ENCODE results near the gene S1PR5.

Gene S1PR5

GRCh38 chr19:10514211-10515145 is 2.8 kb downstream of the S1PR5 start:
- DNase-seq: peak; percentile 42 to 47

DNA sequence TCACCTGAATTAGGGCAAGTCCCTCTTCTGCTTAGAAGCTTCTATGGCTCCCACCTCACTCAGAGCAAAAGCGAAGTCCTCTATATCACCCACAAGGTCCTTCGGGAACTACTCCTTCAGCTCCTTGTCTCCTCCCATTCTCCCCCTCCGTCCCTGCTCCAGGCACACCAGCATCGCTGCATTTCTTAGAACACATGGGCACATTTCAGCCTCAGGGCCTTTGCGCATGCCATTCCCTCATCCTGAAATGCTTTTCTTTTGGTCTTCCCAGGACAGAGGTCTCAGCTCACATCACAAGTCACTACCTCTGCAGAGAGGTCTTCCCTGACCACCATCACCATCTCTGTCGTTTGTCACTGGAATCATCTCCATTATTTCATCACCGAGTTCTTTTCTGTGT is 4.0 kb downstream of the S1PR5 start:
- no peak for DNase-seq

GRCh38 chr19:10510301-10510802 is 6.9 kb downstream of the S1PR5 start:
- peak; percentile 60 to 67 for DNase-seq

DNA sequence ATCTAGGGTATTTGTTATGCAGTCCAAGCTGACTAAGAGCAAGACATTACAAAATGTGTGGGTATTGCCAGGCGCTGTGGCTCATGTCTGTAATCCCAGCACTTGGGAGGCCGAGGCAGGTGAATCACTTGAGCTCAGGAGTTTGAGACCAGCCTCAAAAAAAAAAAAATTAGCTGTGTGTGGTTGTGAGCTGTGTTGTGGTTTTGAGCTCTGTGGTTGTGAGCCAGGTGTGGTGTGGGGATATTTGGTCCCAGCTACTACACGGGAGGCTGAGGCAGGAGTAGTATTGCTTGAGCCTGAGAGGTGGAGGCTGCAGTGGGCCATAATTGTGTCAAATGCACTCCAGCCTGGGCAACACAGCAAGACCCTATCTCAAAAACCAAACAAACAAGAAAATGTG is 8.5 kb downstream of the S1PR5 start:
- DNase-seq: no peak

- no peak for DNase-seq
Observed at GRCh38 chr19:10508036-10508435, 9.2 kb downstream of the S1PR5 start.

GRCh38 chr19:10505583-10506229 is 11.5 kb downstream of the S1PR5 start:
- peak; percentile 80 to 86 for DNase-seq

DNA sequence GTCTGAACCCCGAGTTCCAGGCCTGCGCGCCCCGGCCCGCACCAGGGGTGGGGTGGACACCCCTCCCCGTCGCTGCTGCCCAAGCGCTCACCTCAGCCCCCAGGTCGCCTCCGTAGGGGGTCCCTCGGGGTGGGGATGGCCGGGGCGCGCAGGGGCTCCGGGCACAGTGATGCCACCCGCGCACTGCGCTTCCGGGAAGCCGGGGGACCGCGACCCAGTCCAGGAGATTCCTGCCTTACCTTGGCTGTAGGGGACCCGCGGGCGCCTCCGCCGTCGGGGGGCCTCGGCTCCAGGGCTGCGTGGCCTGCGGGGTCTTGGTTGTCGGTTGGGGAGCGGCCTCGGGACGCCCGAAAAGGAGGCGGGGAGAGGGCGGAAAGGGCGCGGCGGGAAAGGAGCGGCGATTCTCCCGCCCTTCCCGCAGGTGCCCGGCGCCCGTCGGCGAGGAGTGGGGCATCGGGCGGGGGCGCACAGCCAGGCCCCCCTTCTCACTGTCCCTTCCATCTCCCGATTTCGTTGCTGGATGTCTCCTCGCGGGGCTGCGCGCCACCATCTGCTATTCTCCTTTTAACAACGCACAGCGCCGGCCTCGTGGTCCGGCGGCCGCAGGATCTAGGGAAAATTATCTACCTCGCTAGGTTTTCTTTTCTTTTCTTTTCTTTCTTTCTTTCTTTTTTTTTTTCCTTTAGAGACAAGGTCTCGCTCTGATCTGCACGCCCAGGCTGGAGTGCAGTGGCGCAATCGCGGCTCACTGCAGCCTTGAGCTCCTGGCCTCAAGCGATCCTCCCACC is 14.1 kb downstream of the S1PR5 start, which contains the start of gene KEAP1:
KEAP1 (minus strand) TSS at position 355 of the 788 bp plus-strand sequence. CDS start 3,323 bp downstream, outside the sequence.
- no peak for DNase-seq

- DNase-seq: peak; percentile 88 to 90
Observed at GRCh38 chr19:10502524-10503001, 14.7 kb downstream of the S1PR5 start.

GRCh38 chr19:10501971-10502523 is 15.2 kb downstream of the S1PR5 start:
- peak in 1 of 2 donors; percentile 55 for DNase-seq

DNA sequence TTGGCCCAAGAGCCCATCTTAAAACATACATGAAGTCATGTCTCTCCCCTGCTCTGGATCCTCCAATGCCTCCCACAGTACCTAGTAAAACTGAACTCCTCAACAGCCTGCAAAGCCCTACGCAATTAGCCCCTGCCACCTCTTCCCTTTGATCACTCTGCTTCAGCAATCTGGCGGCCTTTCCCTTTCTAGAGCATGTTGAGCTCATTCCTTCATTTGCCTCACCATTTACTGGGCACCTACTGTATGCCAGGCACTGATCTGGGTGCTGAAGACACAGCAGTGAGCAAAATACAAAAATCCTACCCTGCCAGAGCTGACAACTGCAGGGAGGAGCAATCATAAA is 17.0 kb downstream of the S1PR5 start:
- no peak for DNase-seq

- no peak for DNase-seq
Observed at GRCh38 chr19:10499550-10500246, 17.5 kb downstream of the S1PR5 start.

GRCh38 chr19:10497371-10497770 is 19.9 kb downstream of the S1PR5 start:
- no peak for DNase-seq

GRCh38 chr19:10491472-10492047 is 25.7 kb downstream of the S1PR5 start:
- DNase-seq: no peak

- DNase-seq: no peak
Observed at GRCh38 chr19:10486551-10486950, 30.7 kb downstream of the S1PR5 start.

GRCh38 chr19:10478903-10479384 is 38.3 kb downstream of the S1PR5 start:
- DNase-seq: peak; percentile 94 to 95

GRCh38 chr19:10478476-10478875 is 38.8 kb downstream of the S1PR5 start:
- no peak for DNase-seq

- no peak for DNase-seq
Observed at GRCh38 chr19:10474962-10475451, 42.2 kb downstream of the S1PR5 start.

DNA sequence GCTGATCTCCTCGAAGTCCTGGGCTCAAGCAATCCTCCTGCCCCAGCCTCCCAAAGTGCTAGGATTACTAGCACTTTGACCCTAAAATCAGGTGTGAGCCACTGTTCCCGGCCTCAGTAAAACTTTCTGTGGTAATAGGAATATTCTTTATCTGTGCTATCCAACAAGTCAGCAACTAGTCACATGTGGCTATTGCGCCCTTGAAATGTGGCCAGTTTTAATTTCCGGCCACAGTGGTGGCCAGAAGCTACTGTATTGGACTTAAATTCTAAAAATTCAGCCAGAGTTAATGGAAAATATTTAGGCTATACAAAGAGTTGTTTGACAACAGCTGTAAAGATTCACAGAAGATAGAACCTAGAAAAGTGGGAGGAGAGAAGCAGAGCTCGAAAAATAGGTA is 44.1 kb downstream of the S1PR5 start:
- no peak for DNase-seq

- peak in 1 of 2 donors; percentile 46 for DNase-seq
Observed at GRCh38 chr19:10471909-10472308, 45.3 kb downstream of the S1PR5 start.

- no peak for DNase-seq
Observed at GRCh38 chr19:10468133-10468532, 49.1 kb downstream of the S1PR5 start.

GRCh38 chr19:10467104-10467706 is 50.0 kb downstream of the S1PR5 start:
- DNase-seq: no peak

Data from CD4-positive, alpha-beta T cell treated with Interleukin-4 for 1 hour (primary cell).